ENCODE measurements around the gene TBC1D14. TPM values are rescaled to one million over a fixed set of nuclear protein-coding genes. Genes with fewer than 3 reads are reported as not detected.

Gene TBC1D14
- total and polyA plus RNA-seq, 9 of the 15 experiments (the other 6 are each of a cell fraction or from before 2014, with no cell fraction given) = 2.1 to 59.6 (median 44.8) TPM

DNA sequence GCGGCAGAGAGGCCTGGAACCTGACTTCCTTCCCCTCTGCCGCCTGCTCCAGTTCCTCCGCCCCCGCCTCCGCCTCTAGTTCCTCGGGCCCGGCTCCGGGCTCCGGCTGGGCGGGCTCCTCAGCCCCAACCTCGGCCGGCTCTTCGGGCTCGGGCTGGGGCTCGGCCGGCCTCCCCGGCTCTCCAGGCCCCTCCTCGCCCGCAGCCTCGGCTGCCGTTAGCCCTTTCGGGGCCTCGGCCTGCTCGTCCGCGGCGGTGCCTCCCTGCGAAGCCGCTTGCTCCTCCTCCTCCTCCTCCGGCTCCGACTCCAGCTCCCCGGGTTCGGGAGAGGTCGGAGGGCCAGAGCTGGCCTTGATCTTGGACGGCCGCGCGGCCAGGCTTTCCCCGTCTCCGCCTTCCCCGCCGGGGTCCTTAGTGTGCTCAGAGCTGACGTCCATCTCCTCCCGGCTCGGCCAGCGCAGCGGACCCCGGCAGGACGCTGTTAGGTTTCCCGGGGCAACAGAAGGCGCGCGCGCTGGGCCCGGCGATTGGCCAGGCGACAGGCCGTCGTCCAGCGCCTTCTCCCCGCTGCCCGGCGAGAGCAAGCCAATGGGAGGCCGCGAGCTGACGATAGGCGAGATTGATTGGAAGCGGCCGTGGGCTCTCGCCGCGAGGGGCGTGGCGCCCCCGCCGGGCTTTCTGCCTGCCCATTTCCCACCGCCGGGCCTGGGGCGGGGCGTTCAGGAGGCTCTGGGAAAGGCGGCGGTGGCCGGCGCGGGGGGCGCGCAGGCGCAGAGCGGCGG lies 133.1 kb downstream of the TBC1D14 start (continued):
- peak; percentile 0 for TF ChIP-seq CCNT2 (IDR thresholded peaks at IDR 0.05; ENCODE audit: borderline replicate concordance, extremely low read depth, insufficient read length, low read depth, low read length)
- TF ChIP-seq HDAC2 (IDR thresholded peaks at IDR 0.05) = peak; percentile 82
- no peak for TF ChIP-seq CCAR2 (IDR thresholded peaks at IDR 0.05; ENCODE audit: low read depth, low read length)
- TF ChIP-seq, protein P1, sequence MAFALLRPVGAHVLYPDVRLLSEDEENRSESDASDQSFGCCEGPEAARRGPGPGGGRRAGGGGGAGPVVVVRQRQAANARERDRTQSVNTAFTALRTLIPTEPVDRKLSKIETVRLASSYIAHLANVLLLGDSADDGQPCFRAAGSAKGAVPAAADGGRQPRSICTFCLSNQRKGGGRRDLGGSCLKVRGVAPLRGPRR (CRISPR knock-in tag; IDR thresholded peaks at IDR 0.05) = no peak
- TF ChIP-seq, protein P2, sequence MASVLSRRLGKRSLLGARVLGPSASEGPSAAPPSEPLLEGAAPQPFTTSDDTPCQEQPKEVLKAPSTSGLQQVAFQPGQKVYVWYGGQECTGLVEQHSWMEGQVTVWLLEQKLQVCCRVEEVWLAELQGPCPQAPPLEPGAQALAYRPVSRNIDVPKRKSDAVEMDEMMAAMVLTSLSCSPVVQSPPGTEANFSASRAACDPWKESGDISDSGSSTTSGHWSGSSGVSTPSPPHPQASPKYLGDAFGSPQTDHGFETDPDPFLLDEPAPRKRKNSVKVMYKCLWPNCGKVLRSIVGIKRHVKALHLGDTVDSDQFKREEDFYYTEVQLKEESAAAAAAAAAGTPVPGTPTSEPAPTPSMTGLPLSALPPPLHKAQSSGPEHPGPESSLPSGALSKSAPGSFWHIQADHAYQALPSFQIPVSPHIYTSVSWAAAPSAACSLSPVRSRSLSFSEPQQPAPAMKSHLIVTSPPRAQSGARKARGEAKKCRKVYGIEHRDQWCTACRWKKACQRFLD (CRISPR knock-in tag; IDR thresholded peaks at IDR 0.05) = peak; percentile 45; the same call in 1 of the 2 replicates
- TF ChIP-seq, protein P3, sequence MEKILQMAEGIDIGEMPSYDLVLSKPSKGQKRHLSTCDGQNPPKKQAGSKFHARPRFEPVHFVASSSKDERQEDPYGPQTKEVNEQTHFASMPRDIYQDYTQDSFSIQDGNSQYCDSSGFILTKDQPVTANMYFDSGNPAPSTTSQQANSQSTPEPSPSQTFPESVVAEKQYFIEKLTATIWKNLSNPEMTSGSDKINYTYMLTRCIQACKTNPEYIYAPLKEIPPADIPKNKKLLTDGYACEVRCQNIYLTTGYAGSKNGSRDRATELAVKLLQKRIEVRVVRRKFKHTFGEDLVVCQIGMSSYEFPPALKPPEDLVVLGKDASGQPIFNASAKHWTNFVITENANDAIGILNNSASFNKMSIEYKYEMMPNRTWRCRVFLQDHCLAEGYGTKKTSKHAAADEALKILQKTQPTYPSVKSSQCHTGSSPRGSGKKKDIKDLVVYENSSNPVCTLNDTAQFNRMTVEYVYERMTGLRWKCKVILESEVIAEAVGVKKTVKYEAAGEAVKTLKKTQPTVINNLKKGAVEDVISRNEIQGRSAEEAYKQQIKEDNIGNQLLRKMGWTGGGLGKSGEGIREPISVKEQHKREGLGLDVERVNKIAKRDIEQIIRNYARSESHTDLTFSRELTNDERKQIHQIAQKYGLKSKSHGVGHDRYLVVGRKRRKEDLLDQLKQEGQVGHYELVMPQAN (IDR thresholded peaks at IDR 0.05; ENCODE audit: borderline replicate concordance) = peak; percentile 99
- no peak; the same call in 1 of the 2 replicates for TF ChIP-seq TARDBP (IDR thresholded peaks at IDR 0.05)
- no peak for TF ChIP-seq NONO (IDR thresholded peaks at IDR 0.05; ENCODE audit: low read depth in 2 of 2, low read length in 1 of 2)
- 0 out of 2 replicates have a peak, but pooled peaks have one; percentile 27 for TF ChIP-seq RFX5 (IDR thresholded peaks at IDR 0.05; ENCODE audit: low read depth, low read length)
- TF ChIP-seq, protein P4, sequence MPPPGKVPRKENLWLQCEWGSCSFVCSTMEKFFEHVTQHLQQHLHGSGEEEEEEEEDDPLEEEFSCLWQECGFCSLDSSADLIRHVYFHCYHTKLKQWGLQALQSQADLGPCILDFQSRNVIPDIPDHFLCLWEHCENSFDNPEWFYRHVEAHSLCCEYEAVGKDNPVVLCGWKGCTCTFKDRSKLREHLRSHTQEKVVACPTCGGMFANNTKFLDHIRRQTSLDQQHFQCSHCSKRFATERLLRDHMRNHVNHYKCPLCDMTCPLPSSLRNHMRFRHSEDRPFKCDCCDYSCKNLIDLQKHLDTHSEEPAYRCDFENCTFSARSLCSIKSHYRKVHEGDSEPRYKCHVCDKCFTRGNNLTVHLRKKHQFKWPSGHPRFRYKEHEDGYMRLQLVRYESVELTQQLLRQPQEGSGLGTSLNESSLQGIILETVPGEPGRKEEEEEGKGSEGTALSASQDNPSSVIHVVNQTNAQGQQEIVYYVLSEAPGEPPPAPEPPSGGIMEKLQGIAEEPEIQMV (tag; conservative IDR thresholded peaks at IDR 0.05; ENCODE audit: low read depth) = no peak
- TF ChIP-seq EWSR1 (IDR thresholded peaks at IDR 0.05; ENCODE audit: borderline replicate concordance, low read depth, partially characterized antibody) = no peak
- TF ChIP-seq, protein P5, sequence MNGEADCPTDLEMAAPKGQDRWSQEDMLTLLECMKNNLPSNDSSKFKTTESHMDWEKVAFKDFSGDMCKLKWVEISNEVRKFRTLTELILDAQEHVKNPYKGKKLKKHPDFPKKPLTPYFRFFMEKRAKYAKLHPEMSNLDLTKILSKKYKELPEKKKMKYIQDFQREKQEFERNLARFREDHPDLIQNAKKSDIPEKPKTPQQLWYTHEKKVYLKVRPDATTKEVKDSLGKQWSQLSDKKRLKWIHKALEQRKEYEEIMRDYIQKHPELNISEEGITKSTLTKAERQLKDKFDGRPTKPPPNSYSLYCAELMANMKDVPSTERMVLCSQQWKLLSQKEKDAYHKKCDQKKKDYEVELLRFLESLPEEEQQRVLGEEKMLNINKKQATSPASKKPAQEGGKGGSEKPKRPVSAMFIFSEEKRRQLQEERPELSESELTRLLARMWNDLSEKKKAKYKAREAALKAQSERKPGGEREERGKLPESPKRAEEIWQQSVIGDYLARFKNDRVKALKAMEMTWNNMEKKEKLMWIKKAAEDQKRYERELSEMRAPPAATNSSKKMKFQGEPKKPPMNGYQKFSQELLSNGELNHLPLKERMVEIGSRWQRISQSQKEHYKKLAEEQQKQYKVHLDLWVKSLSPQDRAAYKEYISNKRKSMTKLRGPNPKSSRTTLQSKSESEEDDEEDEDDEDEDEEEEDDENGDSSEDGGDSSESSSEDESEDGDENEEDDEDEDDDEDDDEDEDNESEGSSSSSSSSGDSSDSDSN (IDR thresholded peaks at IDR 0.05; ENCODE audit: borderline replicate concordance in 1 of 2, low read depth in 2 of 2, low read length in 2 of 2) = peak; percentile 76 to 81; a peak in 3 of 4 replicates
- TF ChIP-seq SP1 (CRISPR knock-in tag; IDR thresholded peaks at IDR 0.05) = peak; percentile 88
- no peak for TF ChIP-seq NBN (IDR thresholded peaks at IDR 0.05; ENCODE audit: low read depth)
- TF ChIP-seq ZNF133 (CRISPR knock-in tag; IDR thresholded peaks at IDR 0.05) = no peak

Measured in K562 (cell line).